ENCODE data around the gene TRMT2A. TPM values are rescaled to one million over a fixed set of nuclear protein-coding genes. Genes with fewer than 3 reads are reported as not detected.

Gene TRMT2A
- total RNA-seq, 1 experiment from 2014 or later = 66.7 TPM

GRCh38 chr22:20065896-20066616 lies 51.0 kb downstream of the TRMT2A start:
- TF ChIP-seq REST (IDR thresholded peaks at IDR 0.05; ENCODE audit: insufficient read depth in 1 of 2, low read depth in 2 of 2, low read length in 1 of 2) (no peak), CTCF (IDR thresholded peaks at IDR 0.05) (no peak), SIN3A (IDR thresholded peaks at IDR 0.05; ENCODE audit: borderline replicate concordance, insufficient read depth, low read depth, low read length) (no peak), POLR2AphosphoS5 (IDR thresholded peaks at IDR 0.05; ENCODE audit: low read depth, low read length) (no peak)
- intact Hi-C loops (cut with micrococcal nuclease; ENCODE audit: unreplicated experiment) = no loop called here
- Histone ChIP-seq H3K36me3 (ENCODE audit: control insufficient read depth, insufficient read depth, low read length) (no peaks in the 10 kb centered on the region), H3K4me3 (ENCODE audit: low read depth in 2 of 2, low read length in 2 of 2) (no peak overlapping the region), H3K4me1 (ENCODE audit: control insufficient read depth, insufficient read depth, low read length) (no peaks in the 10 kb centered on the region), H3K27ac (ENCODE audit: low read length) (no peak overlapping the region), H3K27me3 (ENCODE audit: control insufficient read depth, insufficient read depth, low read length) (no peaks in the 10 kb centered on the region), H3K9me3 (ENCODE audit: control insufficient read depth, insufficient read depth, low read depth, low read length) (no peaks in the 10 kb centered on the region)
- no TSS peak for BruUV-seq (replicated peaks)
- ATAC-seq (no peak), DNase-seq (ENCODE audit: low read depth, low spot score) (no peak)
- POLR2A ChIA-PET = no interaction called here
- CTCF ChIA-PET = no interaction called here
- in situ Hi-C loops (cut with HindIII; ENCODE audit: low pct_unique_long_range_greater_than_20kb, low sequenced_read_pairs) = no loop called here

DNA sequence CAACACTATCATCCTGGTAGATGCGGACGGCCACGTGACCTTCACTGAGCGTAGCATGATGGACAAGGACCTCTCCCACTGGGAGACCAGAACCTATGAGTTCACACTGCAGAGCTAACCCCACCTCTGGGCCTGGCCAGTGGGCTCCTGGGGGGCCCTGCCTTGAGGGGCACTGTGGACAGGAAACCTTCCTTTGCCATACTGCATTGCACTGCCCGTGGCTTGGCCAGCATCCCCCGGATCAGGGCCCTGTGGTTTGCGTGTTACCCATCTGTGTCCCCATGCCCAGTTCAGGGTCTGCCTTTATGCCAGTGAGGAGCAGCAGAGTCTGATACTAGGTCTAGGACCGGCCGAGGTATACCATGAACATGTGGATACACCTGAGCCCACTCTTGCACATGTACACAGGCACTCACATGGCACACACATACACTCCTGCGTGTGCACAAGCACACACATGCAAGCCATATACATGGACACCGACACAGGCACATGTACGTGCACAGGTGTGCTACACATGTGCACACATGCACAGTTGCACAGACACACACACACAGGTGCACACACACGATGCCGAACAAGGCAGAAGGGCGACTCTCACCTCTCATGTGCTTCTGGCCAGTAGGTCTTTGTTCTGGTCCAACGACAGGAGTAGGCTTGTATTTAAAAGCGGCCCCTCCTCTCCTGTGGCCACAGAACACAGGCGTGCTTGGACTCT lies 52.3 kb downstream of the TRMT2A start:
- BruUV-seq (replicated peaks) = no TSS peak
- Histone ChIP-seq H3K27ac (ENCODE audit: low read length) (no peak overlapping the region), H3K4me3 (ENCODE audit: low read depth in 2 of 2, low read length in 2 of 2) (no peak overlapping the region), H3K27me3 (ENCODE audit: control insufficient read depth, insufficient read depth, low read length) (no peaks in the 10 kb centered on the region), H3K36me3 (ENCODE audit: control insufficient read depth, insufficient read depth, low read length) (no peaks in the 10 kb centered on the region), H3K9me3 (ENCODE audit: control insufficient read depth, insufficient read depth, low read depth, low read length) (no peaks in the 10 kb centered on the region), H3K4me1 (ENCODE audit: control insufficient read depth, insufficient read depth, low read length) (no peaks in the 10 kb centered on the region)
- intact Hi-C loops (cut with micrococcal nuclease; ENCODE audit: unreplicated experiment) = no loop called here
- DNase-seq (ENCODE audit: low read depth, low spot score) (no peak), ATAC-seq (no peak)
- POLR2A ChIA-PET = no interaction called here
- in situ Hi-C loops (cut with HindIII; ENCODE audit: low pct_unique_long_range_greater_than_20kb, low sequenced_read_pairs) = no loop called here
- no peak for TF ChIP-seq REST (IDR thresholded peaks at IDR 0.05; ENCODE audit: insufficient read depth in 1 of 2, low read depth in 2 of 2, low read length in 1 of 2)
- no peak for TF ChIP-seq CTCF (IDR thresholded peaks at IDR 0.05)
- no peak for TF ChIP-seq SIN3A (IDR thresholded peaks at IDR 0.05; ENCODE audit: borderline replicate concordance, insufficient read depth, low read depth, low read length)
- TF ChIP-seq POLR2AphosphoS5 (IDR thresholded peaks at IDR 0.05; ENCODE audit: low read depth, low read length) = no peak
- no peak for TF ChIP-seq TCF7L2 (IDR thresholded peaks at IDR 0.05; ENCODE audit: low read depth, low read length)
- CTCF ChIA-PET = no interaction called here

Data from Panc1 (cell line).